ENCODE measurements around the gene UNK.

- peak; percentile 96 for TF ChIP-seq KLF6 (CRISPR knock-in tag; IDR thresholded peaks at IDR 0.05; ENCODE audit: borderline replicate concordance)
- no peak for TF ChIP-seq RBM15 (IDR thresholded peaks at IDR 0.05; ENCODE audit: insufficient read depth, low read length)
- peak; percentile 40; the same call in 1 of the 2 replicates for TF ChIP-seq TSHZ1 (CRISPR knock-in tag; IDR thresholded peaks at IDR 0.05)
- peak in 1 of 2 experiments; percentile 13; a peak in 1 of 4 replicates for TF ChIP-seq RAD21 (CRISPR knock-in tag; conservative IDR thresholded peaks at IDR 0.05 in 1 of 2, IDR thresholded peaks at IDR 0.05 in 1 of 2)
Observed at GRCh38 chr17:75785016-75785890, 647 bp downstream of the UNK start.
